ENCODE data around the gene NPLOC4. TPM values are rescaled to one million over a fixed set of nuclear protein-coding genes. Genes with fewer than 3 reads are reported as not detected.

NPLOC4 gene
- total RNA-seq, 1 donor from 2014 or later = 137 TPM

DNA sequence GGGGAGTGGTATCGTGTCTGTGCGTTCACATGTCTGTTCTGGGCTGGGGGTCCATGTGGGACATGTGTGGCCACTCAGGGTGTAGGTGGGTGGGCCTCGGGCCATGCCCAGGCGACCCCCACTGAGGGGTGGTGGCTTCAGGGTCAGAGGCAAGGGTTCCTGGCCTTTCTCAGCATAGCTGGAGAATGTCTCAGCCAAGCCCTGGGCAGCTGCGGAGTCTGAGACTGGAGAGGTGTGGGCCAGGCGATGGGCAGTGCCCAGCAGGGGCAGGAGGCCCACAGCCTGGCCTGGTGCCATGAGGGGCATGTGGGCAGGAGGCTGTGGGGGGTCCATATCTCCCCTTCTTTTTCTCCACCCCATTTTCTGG, 107.5 kb downstream of the NPLOC4 start:
- TF ChIP-seq, protein P1, sequence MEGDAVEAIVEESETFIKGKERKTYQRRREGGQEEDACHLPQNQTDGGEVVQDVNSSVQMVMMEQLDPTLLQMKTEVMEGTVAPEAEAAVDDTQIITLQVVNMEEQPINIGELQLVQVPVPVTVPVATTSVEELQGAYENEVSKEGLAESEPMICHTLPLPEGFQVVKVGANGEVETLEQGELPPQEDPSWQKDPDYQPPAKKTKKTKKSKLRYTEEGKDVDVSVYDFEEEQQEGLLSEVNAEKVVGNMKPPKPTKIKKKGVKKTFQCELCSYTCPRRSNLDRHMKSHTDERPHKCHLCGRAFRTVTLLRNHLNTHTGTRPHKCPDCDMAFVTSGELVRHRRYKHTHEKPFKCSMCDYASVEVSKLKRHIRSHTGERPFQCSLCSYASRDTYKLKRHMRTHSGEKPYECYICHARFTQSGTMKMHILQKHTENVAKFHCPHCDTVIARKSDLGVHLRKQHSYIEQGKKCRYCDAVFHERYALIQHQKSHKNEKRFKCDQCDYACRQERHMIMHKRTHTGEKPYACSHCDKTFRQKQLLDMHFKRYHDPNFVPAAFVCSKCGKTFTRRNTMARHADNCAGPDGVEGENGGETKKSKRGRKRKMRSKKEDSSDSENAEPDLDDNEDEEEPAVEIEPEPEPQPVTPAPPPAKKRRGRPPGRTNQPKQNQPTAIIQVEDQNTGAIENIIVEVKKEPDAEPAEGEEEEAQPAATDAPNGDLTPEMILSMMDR (IDR thresholded peaks at IDR 0.05; ENCODE audit: partially characterized antibody, unreplicated experiment) = no peak
- Mint-ChIP-seq H3K4me3 (ENCODE audit: unreplicated experiment) (no peak overlapping the region), H3K27ac (ENCODE audit: unreplicated experiment) (no peak overlapping the region), H3K36me3 (ENCODE audit: unreplicated experiment) (no peaks in the 10 kb centered on the region), H3K27me3 (ENCODE audit: unreplicated experiment) (peaks cover 2% of the 10 kb centered on the region), H3K9me3 (ENCODE audit: unreplicated experiment) (peaks cover 2% of the 10 kb centered on the region), H3K4me1 (ENCODE audit: low read depth, unreplicated experiment) (no peaks in the 10 kb centered on the region)
- DNase-seq = no peak

DNA sequence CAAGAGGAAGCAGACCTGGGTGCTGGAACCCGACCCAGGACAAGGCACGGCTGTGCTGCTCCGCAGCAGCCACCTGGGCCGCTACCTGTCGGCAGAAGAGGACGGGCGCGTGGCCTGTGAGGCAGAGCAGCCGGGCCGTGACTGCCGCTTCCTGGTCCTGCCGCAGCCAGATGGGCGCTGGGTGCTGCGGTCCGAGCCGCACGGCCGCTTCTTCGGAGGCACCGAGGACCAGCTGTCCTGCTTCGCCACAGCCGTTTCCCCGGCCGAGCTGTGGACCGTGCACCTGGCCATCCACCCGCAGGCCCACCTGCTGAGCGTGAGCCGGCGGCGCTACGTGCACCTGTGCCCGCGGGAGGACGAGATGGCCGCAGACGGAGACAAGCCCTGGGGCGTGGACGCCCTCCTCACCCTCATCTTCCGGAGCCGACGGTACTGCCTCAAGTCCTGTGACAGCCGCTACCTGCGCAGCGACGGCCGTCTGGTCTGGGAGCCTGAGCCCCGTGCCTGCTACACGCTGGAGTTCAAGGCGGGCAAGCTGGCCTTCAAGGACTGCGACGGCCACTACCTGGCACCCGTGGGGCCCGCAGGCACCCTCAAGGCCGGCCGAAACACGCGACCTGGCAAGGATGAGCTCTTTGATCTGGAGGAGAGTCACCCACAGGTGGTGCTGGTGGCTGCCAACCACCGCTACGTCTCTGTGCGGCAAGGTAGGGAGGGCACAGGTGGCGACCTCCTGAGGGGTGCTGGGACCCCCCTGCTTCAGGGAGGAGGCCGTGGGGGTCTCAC, 108.1 kb downstream of the NPLOC4 start:
- Mint-ChIP-seq H3K36me3 (ENCODE audit: unreplicated experiment) (no peaks in the 10 kb centered on the region), H3K27me3 (ENCODE audit: unreplicated experiment) (peaks cover 2% of the 10 kb centered on the region), H3K27ac (ENCODE audit: unreplicated experiment) (no peak overlapping the region), H3K4me3 (ENCODE audit: unreplicated experiment) (no peak overlapping the region), H3K4me1 (ENCODE audit: low read depth, unreplicated experiment) (no peaks in the 10 kb centered on the region), H3K9me3 (ENCODE audit: unreplicated experiment) (peaks cover 2% of the 10 kb centered on the region)
- DNase-seq = no peak
- TF ChIP-seq, protein P1 (IDR thresholded peaks at IDR 0.05; ENCODE audit: partially characterized antibody, unreplicated experiment) = no peak

DNA sequence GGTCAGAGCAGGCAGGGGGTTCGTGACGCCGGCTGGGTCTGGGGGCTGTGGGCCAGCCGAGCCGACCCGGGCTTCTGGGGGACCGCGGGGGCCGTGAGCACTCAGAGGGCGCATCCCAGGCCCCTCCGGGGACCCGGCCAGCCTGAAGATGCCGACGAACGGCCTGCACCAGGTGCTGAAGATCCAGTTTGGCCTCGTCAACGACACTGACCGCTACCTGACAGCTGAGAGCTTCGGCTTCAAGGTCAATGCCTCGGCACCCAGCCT, 108.6 kb downstream of the NPLOC4 start:
- H3K4me3 Mint-ChIP-seq (ENCODE audit: unreplicated experiment) = no peak overlapping the region

DNA sequence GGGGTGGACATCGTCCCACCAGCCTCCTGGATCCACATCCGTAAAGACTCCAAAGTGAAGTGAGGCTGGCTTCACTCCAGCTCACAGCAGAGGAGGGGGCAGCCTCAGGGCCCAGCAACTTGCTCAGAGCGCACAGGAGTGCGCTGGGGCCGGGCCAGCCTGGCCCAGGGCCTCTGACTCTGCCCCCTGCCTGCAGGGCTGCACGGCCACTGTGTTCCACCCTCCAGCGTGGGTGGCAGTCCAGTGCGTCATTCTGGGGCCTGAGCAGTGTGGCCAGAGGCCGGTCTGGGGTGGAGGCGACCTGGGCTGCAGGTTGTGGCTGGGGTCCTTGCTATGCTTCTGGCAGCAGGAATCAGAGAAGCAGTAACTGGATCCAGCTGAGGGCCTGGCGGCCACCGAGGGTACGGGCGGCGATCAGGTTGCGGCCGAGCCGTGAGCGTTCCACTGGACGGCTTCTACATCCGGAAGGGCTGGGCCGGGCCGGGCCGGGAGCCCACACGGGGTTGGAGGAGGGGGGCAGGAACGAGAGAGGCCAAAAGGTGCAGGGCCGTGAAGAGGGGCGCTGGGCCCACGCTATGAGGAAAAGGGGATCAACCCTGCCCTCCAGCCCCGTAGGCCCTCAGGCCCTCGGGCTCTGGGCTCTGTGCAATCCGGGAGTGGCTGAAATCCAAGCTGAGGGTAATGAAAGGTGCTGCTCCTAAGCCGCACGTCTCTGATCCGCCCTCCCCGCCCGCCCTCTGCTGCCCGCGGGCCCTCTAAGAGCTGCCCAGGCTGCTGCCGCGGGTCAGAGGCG, 109.1 kb downstream of the NPLOC4 start, which contains the start of gene FSCN2:
FSCN2 (plus strand) TSS at position 787 of the 793 bp plus-strand sequence. CDS start 155 bp downstream, outside the sequence.
- H3K27ac Mint-ChIP-seq (ENCODE audit: unreplicated experiment) = no peak within 1 kb of the TSS
- peaks cover 4% of the 10 kb centered on the region for H3K27me3 Mint-ChIP-seq (ENCODE audit: unreplicated experiment)
- H3K36me3 Mint-ChIP-seq (ENCODE audit: unreplicated experiment) = no peaks in the 10 kb centered on the region
- no peaks in the 10 kb centered on the region for H3K4me1 Mint-ChIP-seq (ENCODE audit: low read depth, unreplicated experiment)
- TF ChIP-seq, protein P1 (IDR thresholded peaks at IDR 0.05; ENCODE audit: partially characterized antibody, unreplicated experiment) = no peak
- H3K9me3 Mint-ChIP-seq (ENCODE audit: unreplicated experiment) = peaks cover 2% of the 10 kb centered on the region
- H3K4me3 Mint-ChIP-seq (ENCODE audit: unreplicated experiment) = no peak within 1 kb of the TSS
- peak; percentile 25 for DNase-seq

More for the DNA sequence above, 108.6 kb downstream of the NPLOC4 start:
- Mint-ChIP-seq H3K9me3 (ENCODE audit: unreplicated experiment) (peaks cover 2% of the 10 kb centered on the region), H3K36me3 (ENCODE audit: unreplicated experiment) (no peaks in the 10 kb centered on the region), H3K4me1 (ENCODE audit: low read depth, unreplicated experiment) (no peaks in the 10 kb centered on the region), H3K27ac (ENCODE audit: unreplicated experiment) (no peak overlapping the region), H3K27me3 (ENCODE audit: unreplicated experiment) (peaks cover 2% of the 10 kb centered on the region)
- no peak for DNase-seq
- TF ChIP-seq, protein P1 (IDR thresholded peaks at IDR 0.05; ENCODE audit: partially characterized antibody, unreplicated experiment) = no peak
